ENCODE data around the gene BRICD5. TPM values are rescaled to one million over a fixed set of nuclear protein-coding genes. Genes with fewer than 3 reads are reported as not detected.

BRICD5 gene
- total RNA-seq, 2 experiments from 2014 or later: 10.3 to 12.5 TPM

DNA sequence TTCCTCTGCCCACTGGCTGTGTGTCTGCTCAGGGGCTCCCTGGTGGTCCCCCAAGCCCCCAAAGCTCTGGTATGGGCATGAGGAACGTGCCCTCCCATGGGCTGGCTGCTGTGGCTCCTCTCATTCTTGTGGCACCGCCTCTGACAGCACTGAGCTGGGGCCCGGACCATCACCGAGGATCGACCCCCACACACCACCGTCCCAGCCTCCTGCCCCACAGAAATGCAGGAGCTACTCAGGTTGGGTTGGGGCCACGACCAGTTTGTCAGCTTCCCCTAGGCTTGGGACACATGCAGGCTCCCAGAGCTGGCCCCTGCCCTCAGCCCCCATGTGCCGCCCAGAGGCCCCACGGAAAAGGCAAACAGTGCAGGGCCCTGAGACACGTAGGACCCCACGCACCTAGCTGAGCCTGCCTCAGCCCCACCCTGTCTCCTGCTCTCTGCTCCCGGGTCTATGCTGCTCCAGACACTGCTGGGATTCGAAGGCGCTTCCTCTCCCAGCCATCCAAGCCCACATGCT, 11.0 kb downstream of the BRICD5 start:
- Mint-ChIP-seq H3K9me3 (no peaks in the 10 kb centered on the region), H3K27ac (no peak overlapping the region), H3K36me3 (ENCODE audit: low read depth) (no peaks in the 10 kb centered on the region), H3K4me3 (no peak overlapping the region), H3K4me1 (peaks cover 10% of the 10 kb centered on the region), H3K27me3 (peaks cover 43% of the 10 kb centered on the region)
- ChIA-PET POLR2A (interaction anchor here (0.7 to 1.1 kb wide), 2 partner anchors 10 to 314 kb away, joined by 3 read pairs; partner anchors contain the start of gene ATP6V0C), CTCF (no interaction called here)
- DNase-seq: no peak

DNA sequence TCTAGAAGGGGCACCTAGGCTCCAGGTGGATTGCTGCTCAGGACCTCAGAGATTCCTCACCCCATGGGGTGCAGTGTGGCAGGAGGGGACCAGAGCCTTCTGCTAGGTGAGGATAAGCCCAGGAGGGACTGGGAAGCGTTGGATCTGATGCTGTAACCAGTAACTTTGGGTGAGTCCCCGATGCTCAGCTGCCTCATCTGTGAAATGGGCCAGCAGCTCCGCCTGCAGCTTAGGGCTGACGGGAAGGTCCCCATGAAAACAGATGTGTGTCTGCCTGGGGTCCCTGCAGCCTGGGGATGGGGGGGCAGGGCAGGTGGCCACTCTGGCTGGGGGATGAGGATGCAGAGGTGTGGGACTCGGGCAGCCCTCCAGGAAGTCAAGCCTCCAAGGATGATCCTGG, 11.6 kb downstream of the BRICD5 start:
- ChIA-PET POLR2A (interaction anchor here (1.1 kb wide), 1 partner anchor 314 kb away, joined by 3 read pairs; the partner anchor contains the start of gene ATP6V0C), CTCF (interaction anchor here (0.7 kb wide), 1 partner anchor 17 kb away, joined by 3 read pairs; no protein-coding TSS in a partner anchor)
- H3K4me3 Mint-ChIP-seq: no peak overlapping the region
- no peak overlapping the region for H3K27ac Mint-ChIP-seq
- peaks cover 6% of the 10 kb centered on the region for H3K4me1 Mint-ChIP-seq
- H3K9me3 Mint-ChIP-seq: no peaks in the 10 kb centered on the region
- H3K36me3 Mint-ChIP-seq (ENCODE audit: low read depth): no peaks in the 10 kb centered on the region
- DNase-seq: no peak
- H3K27me3 Mint-ChIP-seq: peaks cover 48% of the 10 kb centered on the region

- H3K27me3 Mint-ChIP-seq: peaks cover 50% of the 10 kb centered on the region
- H3K9me3 Mint-ChIP-seq: no peaks in the 10 kb centered on the region
- no peak overlapping the region for H3K27ac Mint-ChIP-seq
- H3K4me1 Mint-ChIP-seq: peaks cover 3% of the 10 kb centered on the region
- H3K36me3 Mint-ChIP-seq (ENCODE audit: low read depth): no peaks in the 10 kb centered on the region
- ChIA-PET POLR2A (no interaction called here), CTCF (no interaction called here)
- DNase-seq: no peak
- H3K4me3 Mint-ChIP-seq: no peak overlapping the region
These were observed 12.4 kb downstream of the BRICD5 start for GRCh38 chr16:2198283-2198682.

DNA sequence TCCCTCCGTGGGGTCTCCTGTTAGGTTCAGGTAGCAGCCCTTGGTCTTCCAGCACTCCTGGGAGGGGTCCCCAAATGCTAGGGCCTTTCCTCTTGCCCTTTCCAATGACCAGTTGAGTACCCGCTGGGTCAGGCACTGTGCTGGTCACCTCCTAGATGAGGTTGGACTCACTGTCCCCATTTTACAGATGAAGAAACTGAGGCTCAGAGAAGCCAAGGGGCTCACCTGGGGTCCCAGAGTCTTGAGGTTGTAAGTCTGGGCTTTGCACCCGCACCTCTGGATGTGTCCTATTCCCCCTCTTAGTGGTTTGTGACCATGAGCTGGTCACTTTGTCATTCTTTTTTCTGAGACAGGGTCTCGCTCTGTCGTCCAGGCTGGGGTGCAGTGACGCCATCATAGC, 12.9 kb downstream of the BRICD5 start:
- Mint-ChIP-seq H3K27me3 (peaks cover 50% of the 10 kb centered on the region), H3K27ac (no peak overlapping the region), H3K4me1 (peaks cover 3% of the 10 kb centered on the region), H3K4me3 (no peak overlapping the region), H3K9me3 (no peaks in the 10 kb centered on the region), H3K36me3 (ENCODE audit: low read depth) (no peaks in the 10 kb centered on the region)
- POLR2A ChIA-PET: no interaction called here
- CTCF ChIA-PET: no interaction called here
- no peak for DNase-seq

- Mint-ChIP-seq H3K36me3 (ENCODE audit: low read depth) (no peaks in the 10 kb centered on the region), H3K27me3 (peaks cover 51% of the 10 kb centered on the region), H3K4me1 (peaks cover 3% of the 10 kb centered on the region), H3K27ac (no peak overlapping the region), H3K4me3 (no peak overlapping the region), H3K9me3 (no peaks in the 10 kb centered on the region)
- no peak for DNase-seq
- ChIA-PET POLR2A (no interaction called here), CTCF (no interaction called here)
These were observed 13.6 kb downstream of the BRICD5 start for GRCh38 chr16:2196981-2197511.

DNA sequence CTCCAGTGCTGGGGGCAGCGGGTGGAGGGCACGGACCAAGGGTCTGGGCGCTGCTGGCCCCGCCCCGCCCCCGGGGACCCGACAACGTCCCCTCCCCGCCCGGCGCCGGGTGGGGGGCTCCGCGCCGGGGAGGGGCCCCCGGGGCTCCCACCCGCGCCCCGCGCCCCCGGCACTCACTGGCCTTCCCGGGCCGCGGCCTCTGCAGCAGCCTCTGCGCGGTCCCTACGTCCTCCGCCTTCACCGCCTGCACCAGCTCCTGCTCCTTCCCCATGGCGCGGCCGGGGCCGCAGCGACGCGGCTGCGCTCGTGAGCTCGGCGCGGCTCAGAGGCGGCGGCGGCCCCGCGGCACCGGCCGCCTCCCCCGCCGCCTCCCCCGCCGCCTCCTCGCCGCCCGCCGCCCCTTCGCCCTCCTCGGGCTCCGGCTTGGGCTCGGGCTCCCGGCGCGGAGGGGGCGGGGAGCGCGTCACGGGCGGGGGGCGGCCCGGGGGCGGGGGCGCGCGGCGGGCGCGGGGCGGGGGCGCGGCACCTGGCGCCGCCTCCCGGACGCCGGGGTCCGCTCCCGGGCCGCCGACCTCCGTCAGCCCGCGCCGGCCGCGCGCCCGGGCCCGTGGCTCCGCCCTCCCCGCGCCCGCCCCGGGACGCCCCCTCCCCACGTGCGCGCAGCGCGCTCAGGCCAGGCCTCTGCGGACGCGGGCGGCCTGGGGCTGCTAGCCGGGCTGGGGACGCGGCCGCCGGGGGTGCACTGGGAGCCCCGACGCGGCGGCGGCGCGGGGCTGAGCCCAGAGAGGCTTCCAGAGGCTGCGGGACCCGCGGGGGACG, 14.3 kb downstream of the BRICD5 start, which contains the start of gene CASKIN1:
TSS of gene CASKIN1 (minus strand) at position 444 of the 819 bp plus-strand sequence. CDS start at position 271, 173 bp downstream.
- Mint-ChIP-seq H3K36me3 (ENCODE audit: low read depth) (no peaks in the 10 kb centered on the region), H3K9me3 (no peaks in the 10 kb centered on the region), H3K27me3 (peaks cover 48% of the 10 kb centered on the region), H3K4me3 (no peak within 1 kb of the TSS), H3K27ac (no peak within 1 kb of the TSS), H3K4me1 (peaks cover 3% of the 10 kb centered on the region)
- DNase-seq: no peak
- ChIA-PET CTCF (no interaction called here), POLR2A (interaction anchor here (1.5 to 1.9 kb wide), 2 partner anchors 25 to 41 kb away, joined by 3 to 6 read pairs; partner anchors contain the start of gene TRAF7)

DNA sequence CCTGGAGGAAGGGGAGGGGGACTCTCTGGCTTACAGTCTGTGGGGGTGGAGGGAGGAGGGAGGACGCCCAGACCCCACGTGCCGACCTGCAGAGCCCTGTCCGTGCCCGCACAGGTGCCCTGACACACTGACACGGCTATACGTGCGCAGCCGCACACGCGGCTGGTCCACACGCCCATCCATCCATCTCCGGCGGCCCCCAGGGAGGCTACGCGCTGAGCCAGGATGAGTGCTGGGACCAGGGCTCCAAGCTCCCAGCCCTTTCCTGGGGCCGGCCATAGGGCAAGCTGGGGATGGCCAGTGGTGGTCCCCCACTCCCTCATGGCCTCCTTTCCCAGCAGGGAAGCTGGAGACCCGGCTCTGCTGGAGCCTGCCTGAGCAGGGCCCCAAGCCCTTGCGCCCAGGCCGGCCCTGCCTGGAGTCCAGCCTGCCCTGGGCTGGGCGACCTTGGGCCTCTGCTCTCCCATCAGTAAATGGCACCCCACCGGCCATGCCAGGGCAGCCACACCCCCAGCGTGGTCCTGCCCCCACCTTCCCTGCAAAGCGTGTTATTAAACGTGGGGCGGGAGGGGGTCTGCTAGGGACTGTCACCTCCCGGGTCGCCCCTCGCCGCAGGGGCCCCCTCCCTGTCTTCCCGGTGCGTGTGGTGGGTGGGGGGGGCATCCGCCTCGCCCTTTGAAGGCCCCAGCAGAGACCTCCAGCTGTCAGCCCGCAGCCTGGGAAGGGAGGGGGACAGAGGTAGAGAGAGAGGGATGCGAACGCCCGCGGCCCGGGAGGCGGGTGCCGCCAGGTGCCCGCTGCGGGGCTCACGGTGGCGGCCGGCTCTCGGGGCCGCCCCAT, 15.1 kb downstream of the BRICD5 start:
- POLR2A ChIA-PET: interaction anchor here (1.4 to 3.1 kb wide), 5 partner anchors 9 to 56 kb away, joined by 3 to 18 read pairs (median 6); partner anchors contain the start of genes ECI1, MLST8, PGP and TRAF7
- Mint-ChIP-seq H3K9me3 (no peaks in the 10 kb centered on the region), H3K4me1 (peaks cover 3% of the 10 kb centered on the region), H3K27ac (no peak overlapping the region), H3K4me3 (no peak overlapping the region), H3K36me3 (ENCODE audit: low read depth) (no peaks in the 10 kb centered on the region), H3K27me3 (peaks cover 47% of the 10 kb centered on the region)
- no peak for DNase-seq
- CTCF ChIA-PET: interaction anchor here (0.8 to 2.0 kb wide), 8 partner anchors 8 to 306 kb away, joined by 3 to 15 read pairs (median 4); partner anchors contain the start of genes ECI1 and TRAF7

DNA sequence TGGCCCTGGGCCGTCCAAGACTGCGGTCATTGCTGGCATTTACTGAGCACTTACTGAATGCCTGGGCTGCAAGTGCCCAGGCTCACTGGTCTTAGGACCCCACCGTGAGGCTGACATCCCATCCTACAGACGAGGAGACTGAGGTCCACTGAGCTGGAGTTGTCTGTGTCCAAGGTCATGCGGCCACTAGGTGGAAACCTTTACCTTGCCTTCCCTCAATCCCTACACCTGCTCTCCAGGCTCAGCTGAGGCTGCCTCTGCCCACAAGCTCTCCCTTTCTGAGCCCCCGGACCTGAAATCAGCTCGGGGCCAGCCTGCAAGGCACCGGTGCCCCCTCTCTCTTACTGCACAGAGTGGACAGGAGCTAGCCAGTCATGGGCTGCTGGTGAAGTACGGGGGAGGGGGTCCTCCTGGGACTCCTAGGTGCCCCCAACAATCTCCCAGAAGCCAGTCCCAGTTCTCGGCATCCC, 15.8 kb downstream of the BRICD5 start:
- H3K4me3 Mint-ChIP-seq: no peak overlapping the region
- DNase-seq: peak; percentile 55
- ChIA-PET POLR2A (interaction anchor here (1.4 to 3.1 kb wide), 4 partner anchors 10 to 57 kb away, joined by 4 to 18 read pairs (median 6); partner anchors contain the start of genes ECI1, MLST8, PGP and TRAF7), CTCF (interaction anchor here (0.5 to 2.0 kb wide), 9 partner anchors 9 to 306 kb away, joined by 3 to 15 read pairs (median 4); partner anchors contain the start of genes ECI1 and TRAF7)
- H3K27me3 Mint-ChIP-seq: peaks cover 43% of the 10 kb centered on the region
- H3K9me3 Mint-ChIP-seq: no peaks in the 10 kb centered on the region
- H3K4me1 Mint-ChIP-seq: peaks cover 3% of the 10 kb centered on the region
- H3K36me3 Mint-ChIP-seq (ENCODE audit: low read depth): no peaks in the 10 kb centered on the region
- no peak overlapping the region for H3K27ac Mint-ChIP-seq

DNA sequence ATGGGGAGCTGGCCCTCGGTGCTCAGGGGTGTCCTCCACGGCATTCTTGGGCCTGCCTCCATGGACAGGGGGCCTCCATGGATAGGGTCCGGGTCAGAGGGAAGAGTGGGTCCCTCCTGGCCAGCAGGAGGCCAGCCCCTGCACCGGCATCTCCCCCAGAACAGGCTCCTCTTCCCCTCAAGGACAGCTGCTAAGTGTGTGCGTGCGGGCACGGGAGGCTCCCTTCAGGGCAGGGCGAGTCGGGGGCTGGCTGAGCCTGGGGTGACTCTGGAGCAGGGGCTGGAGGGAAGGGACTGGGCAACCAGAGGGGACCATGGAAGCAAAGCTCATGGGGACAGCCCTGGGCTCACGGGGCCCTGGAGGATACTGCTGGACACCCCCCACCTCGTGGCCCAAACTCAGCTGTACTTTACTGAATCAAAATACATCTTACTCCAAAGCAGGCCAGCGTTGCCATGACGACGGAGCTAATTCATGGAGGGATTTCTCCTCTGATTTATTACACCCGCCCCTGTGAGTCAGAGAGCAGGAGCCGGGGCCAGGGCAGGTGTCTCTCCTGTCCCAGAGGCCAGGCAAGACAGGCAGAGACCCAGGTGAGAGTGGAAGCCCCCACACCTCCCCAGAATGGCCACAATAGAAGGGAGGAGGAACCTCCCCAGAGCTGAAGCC, 16.4 kb downstream of the BRICD5 start:
- H3K4me1 Mint-ChIP-seq: peaks cover 3% of the 10 kb centered on the region
- ChIA-PET CTCF (interaction anchor here (0.5 to 2.0 kb wide), 8 partner anchors 9 to 307 kb away, joined by 3 to 15 read pairs (median 4); partner anchors contain the start of gene ECI1), POLR2A (interaction anchor here (0.8 to 3.1 kb wide), 5 partner anchors 11 to 57 kb away, joined by 3 to 18 read pairs (median 6); partner anchors contain the start of genes ECI1, MLST8, PGP and TRAF7)
- peaks cover 43% of the 10 kb centered on the region for H3K27me3 Mint-ChIP-seq
- no peak overlapping the region for H3K4me3 Mint-ChIP-seq
- no peaks in the 10 kb centered on the region for H3K9me3 Mint-ChIP-seq
- DNase-seq: no peak
- H3K36me3 Mint-ChIP-seq (ENCODE audit: low read depth): no peaks in the 10 kb centered on the region
- no peak overlapping the region for H3K27ac Mint-ChIP-seq

DNA sequence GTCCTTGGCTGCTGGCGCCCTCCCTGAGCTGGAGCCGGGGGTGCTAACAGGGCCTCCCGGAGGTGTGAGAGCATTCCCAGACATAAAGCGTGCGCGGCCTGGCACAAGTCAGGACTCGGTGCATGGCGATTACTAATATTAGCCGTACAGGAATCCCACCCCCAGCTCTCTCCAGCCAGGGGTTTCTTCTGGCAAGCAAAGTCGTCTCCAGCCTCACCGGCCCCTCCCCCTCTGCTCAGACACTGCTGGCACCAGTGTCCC, 19.3 kb downstream of the BRICD5 start:
- Mint-ChIP-seq H3K9me3 (no peaks in the 10 kb centered on the region), H3K4me3 (no peak overlapping the region), H3K36me3 (ENCODE audit: low read depth) (no peaks in the 10 kb centered on the region), H3K4me1 (peaks cover 3% of the 10 kb centered on the region), H3K27ac (no peak overlapping the region), H3K27me3 (peaks cover 21% of the 10 kb centered on the region)
- DNase-seq: no peak
- ChIA-PET CTCF (no interaction called here), POLR2A (interaction anchor here (0.6 kb wide), 1 partner anchor 338 kb away, joined by 3 read pairs; no protein-coding TSS in a partner anchor)

- Mint-ChIP-seq H3K9me3 (no peaks in the 10 kb centered on the region), H3K27ac (no peak overlapping the region), H3K4me3 (no peak overlapping the region), H3K36me3 (ENCODE audit: low read depth) (no peaks in the 10 kb centered on the region), H3K4me1 (peaks cover 3% of the 10 kb centered on the region), H3K27me3 (peaks cover 21% of the 10 kb centered on the region)
- POLR2A ChIA-PET: interaction anchor here (0.6 kb wide), 1 partner anchor 339 kb away, joined by 3 read pairs; no protein-coding TSS in a partner anchor
- DNase-seq: no peak
- CTCF ChIA-PET: no interaction called here
These were observed 19.8 kb downstream of the BRICD5 start for GRCh38 chr16:2190659-2191445.
